Right ventricle myocardium inferior (tissue), 1 donor: ENCODE results near the gene PRRT2. TPM values are rescaled to one million over a fixed set of nuclear protein-coding genes. Genes with fewer than 3 reads are reported as not detected.

Source experiments
- ATAC-seq: fragments of 200-7000 bp; cut with Tn5 transposase; one replicate; pipeline ENCODE4 v1.9.1; 2020; ENCODE audit warnings: mild to moderate bottlenecking, moderate library complexity
- DNase-seq: peaks from one replicate; pipeline ENCODE4 v3.0.0; 2021; ENCODE audit errors: missing footprints
- intact Hi-C: fragments of 100-400 bp; cut with DNase I; formaldehyde crosslinking; loops from one replicate; pipeline ENCODE4 v1.11.0; 2022
- total RNA-seq: library from RNA; stranded (reverse); fragmentation: NEBNext Ultra II Directional; extraction: Animal tissue kit (Norgen Biotek cat#: 25700); gene quantifications from one replicate; pipeline ENCODE4 v1.2.1, GENCODE V29; 2021
- donor health status: DM: no; HTN: yes; CAD: no; lungs with severe emphysema.

Gene PRRT2
- total RNA-seq, 1 donor from 2014 or later = 3.2 TPM

GRCh38 chr16:29808219-29808900 lies 3.6 kb upstream of the PRRT2 start:
- DNase-seq = no peak
- no peak for ATAC-seq
- intact Hi-C loops = loop anchor here (5.0 to 10.0 kb wide), 2 partner anchors 259 to 1086 kb away; partner anchors contain the start of genes ALDOA, BCL7C and CTF1

GRCh38 chr16:29809031-29809747 lies 2.8 kb upstream of the PRRT2 start:
- intact Hi-C loops = loop anchor here (5.0 to 10.0 kb wide), 2 partner anchors 258 to 1086 kb away; partner anchors contain the start of genes ALDOA, BCL7C and CTF1
- DNase-seq (no peak), ATAC-seq (no peak)

- intact Hi-C loops = loop anchor here (5.0 to 10.0 kb wide), 3 partner anchors 37 to 1085 kb away; partner anchors contain the start of genes ALDOA, BCL7C and CTF1
- ATAC-seq (no peak), DNase-seq (no peak)
Measured at GRCh38 chr16:29809850-29810698, 1.9 kb upstream of the PRRT2 start.

- no peak for ATAC-seq
- intact Hi-C loops = loop anchor here (5.0 kb wide), 1 partner anchor 37 kb away; no protein-coding TSS in a partner anchor
- DNase-seq = no peak
Measured at GRCh38 chr16:29810699-29811169, 1.3 kb upstream of the PRRT2 start.

GRCh38 chr16:29811170-29811895 lies 660 bp upstream of the PRRT2 start:
- intact Hi-C loops = loop anchor here (5.0 kb wide), 1 partner anchor 36 kb away; no protein-coding TSS in a partner anchor
- ATAC-seq (peak; percentile 78), DNase-seq (peak; percentile 99)

GRCh38 chr16:29812754-29813643 lies 1.0 kb downstream of the PRRT2 start:
- ATAC-seq (no peak), DNase-seq (no peak)
- intact Hi-C loops = loop anchor here (5.0 kb wide), 1 partner anchor 34 kb away; no protein-coding TSS in a partner anchor

GRCh38 chr16:29813644-29814562 lies 1.9 kb downstream of the PRRT2 start:
- no peak for DNase-seq
- ATAC-seq = no peak

GRCh38 chr16:29814592-29814991 lies 2.6 kb downstream of the PRRT2 start:
- intact Hi-C loops = loop anchor here (5.0 kb wide), 1 partner anchor 33 kb away; no protein-coding TSS in a partner anchor
- no peak for DNase-seq

More at GRCh38 chr16:29813644-29814562, 1.9 kb downstream of the PRRT2 start:
- intact Hi-C loops = loop anchor here (5.0 kb wide), 1 partner anchor 33 kb away; no protein-coding TSS in a partner anchor

GRCh38 chr16:29815032-29815721 lies 3.2 kb downstream of the PRRT2 start:
- DNase-seq (peak; percentile 81), ATAC-seq (no peak)
- intact Hi-C loops = no loop called here

More at GRCh38 chr16:29814592-29814991, 2.6 kb downstream of the PRRT2 start:
- no peak for ATAC-seq

- ATAC-seq (peak; percentile 86), DNase-seq (peak; percentile 99)
- intact Hi-C loops = no loop called here
Measured at GRCh38 chr16:29815793-29816693, 4.0 kb downstream of the PRRT2 start, which contains the start of gene PAGR1. TSS of gene PAGR1 (plus strand) at chr16:29816152. CDS start at chr16:29816526, 374 bp downstream.

GRCh38 chr16:29816694-29817441 lies 4.9 kb downstream of the PRRT2 start:
- ATAC-seq (peak; percentile 39), DNase-seq (peak; percentile 86)
- intact Hi-C loops = no loop called here

GRCh38 chr16:29818082-29818481 lies 6.1 kb downstream of the PRRT2 start:
- no peak for ATAC-seq
- intact Hi-C loops = no loop called here
- DNase-seq = peak; percentile 5

- no peak for DNase-seq
- no peak for ATAC-seq
- intact Hi-C loops = no loop called here
Measured at GRCh38 chr16:29819506-29819905, 7.5 kb downstream of the PRRT2 start.

GRCh38 chr16:29820271-29820701 lies 8.3 kb downstream of the PRRT2 start, which contains the start of gene MVP:
TSS of gene MVP (plus strand) at chr16:29820462. CDS start at chr16:29830550, 10,088 bp downstream.
- peak; percentile 88 for DNase-seq
- ATAC-seq = peak; percentile 41
- intact Hi-C loops = no loop called here
